HG03064 (cell line): Measurements from ENCODE around the gene HCFC1.
A peak's percentile ranks its signal among the peaks of the same experiment; 100 is the strongest.

Source experiments
- ATAC-seq: cut with Tn5 transposase; IDR thresholded peaks from one replicate; pipeline ENCODE4 v1.9.1; 2021; ENCODE audit warnings: low read depth; ENCODE audit not compliant: unreplicated experiment

The HCFC1 gene

GRCh38 chrX:153960786-153961185 lies 10.8 kb downstream of the HCFC1 start:
- no peak for ATAC-seq

DNA sequence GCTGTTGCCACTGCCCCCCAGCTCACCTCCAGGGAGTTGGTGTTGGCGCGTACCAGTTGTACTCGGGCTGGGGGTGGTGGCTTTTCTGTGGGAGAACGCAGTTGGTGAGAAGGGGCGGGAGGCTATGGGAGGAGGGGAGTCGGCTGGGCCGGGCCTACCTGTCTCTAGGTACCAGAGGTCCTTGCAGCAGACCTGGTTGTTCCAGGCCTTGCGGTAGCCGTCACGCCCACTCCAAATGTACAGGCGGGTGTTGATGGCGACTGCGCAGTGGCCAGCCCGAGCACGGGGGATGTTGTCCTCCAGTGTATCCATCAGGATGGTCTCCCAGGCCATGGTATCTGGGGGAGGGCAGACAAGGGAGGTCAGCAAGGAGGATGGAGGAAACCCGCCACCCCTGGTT lies 11.5 kb downstream of the HCFC1 start:
- ATAC-seq, result no peak

DNA sequence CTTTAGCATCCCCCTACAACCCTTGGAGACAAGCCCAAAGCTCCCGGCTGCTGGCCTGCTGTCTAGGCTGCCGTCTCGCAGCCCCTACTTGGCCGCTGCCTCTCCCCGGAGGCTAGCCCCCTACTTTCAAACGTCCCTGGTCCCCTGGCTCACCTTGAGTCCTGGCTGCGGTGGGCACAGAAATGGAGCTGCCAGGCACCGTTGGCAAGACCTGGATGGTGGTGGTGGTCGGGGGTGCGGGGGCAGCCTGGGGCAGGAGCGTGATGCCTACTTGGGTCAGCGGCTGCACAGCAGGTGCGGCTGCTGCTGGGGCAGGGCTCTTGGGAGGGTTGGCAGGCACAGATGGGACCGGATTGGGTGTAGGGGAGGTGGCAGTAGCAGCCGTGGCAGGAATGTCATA lies 12.0 kb downstream of the HCFC1 start:
- ATAC-seq, result no peak

DNA sequence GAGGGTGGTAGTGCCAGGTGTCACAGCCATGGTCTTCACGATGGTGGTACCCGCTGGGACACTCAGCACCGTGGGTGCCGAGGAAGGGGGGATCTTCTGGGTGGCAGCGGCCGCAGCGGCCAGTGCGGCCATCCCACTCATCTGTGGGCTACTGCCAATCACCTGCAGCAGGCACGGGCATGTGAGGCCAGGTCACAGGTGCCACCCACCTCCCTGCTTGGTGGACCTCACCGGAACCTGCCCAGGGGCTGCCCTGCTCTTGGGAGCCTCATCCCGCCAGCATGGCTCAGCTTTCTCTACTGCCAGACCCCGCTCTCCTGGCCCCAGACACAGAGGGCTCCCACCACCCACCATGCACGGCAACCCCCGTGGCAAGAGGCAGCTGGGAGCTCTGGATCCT lies 13.0 kb downstream of the HCFC1 start:
- no peak for ATAC-seq

DNA sequence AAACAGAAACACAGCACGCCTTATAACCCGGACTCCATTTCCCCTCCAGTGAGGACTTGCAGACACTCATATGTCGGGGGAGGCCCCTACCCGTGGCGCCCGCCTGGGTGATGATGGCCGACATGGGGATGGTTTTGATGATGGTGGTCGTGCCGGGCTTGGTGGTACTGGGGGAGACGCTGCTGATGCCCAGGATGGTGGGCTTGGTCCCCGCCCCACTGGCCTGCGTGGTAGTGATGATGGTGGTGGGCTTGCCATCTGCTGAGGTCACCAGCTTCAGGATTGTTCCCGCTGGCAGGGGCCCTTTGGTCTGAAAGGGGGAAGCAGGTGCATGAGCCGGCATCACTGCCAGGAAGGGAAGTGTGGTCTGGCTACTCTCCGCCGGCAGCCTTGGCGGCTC lies 14.4 kb downstream of the HCFC1 start:
- ATAC-seq, result no peak

DNA sequence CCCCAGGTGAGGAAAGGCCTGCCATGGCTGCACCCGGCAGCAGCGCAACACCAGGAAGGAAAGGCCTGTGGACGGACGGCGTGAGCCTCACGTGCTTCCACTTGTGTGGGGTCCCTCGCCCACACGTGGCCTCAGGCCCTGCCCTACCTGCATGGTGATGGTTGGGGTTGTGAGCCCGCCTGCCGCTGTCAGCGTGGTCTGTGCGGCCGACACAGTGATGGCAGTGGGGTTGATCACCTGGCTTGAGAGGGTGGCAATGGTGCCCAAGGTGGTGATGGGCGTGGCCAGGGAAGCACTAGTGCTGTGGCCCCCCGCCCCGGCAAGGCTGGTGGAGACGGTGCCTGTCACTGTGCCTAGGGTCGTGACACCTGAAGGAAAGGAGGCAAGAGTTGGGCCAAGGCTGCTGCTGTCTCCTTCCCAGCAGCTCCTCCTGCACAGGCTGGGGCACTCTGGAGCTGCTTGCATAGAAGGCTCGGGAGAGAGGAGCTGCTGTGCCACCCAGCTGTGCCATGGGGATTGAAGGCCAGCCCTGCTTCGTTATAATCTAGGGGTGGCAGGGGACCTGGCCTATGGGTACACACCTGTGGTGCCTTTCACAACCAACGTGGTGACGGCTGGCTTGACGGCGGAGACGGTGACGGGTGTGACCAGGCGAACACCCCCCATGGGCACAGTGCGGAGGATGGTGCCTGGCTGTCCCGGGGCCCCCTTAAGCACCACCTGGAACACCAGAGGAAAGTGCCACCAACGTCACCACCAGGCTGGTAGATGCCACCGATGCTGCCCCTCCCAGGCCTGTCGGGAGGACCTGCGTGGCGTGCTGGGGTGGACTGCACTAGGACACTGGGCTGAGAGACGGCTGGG lies 15.3 kb downstream of the HCFC1 start:
- ATAC-seq, result no peak

GRCh38 chrX:153955228-153955732 lies 16.3 kb downstream of the HCFC1 start:
- no peak for ATAC-seq

GRCh38 chrX:153954558-153955227 lies 16.9 kb downstream of the HCFC1 start:
- no peak for ATAC-seq

GRCh38 chrX:153953892-153954557 lies 17.6 kb downstream of the HCFC1 start:
- no peak for ATAC-seq

DNA sequence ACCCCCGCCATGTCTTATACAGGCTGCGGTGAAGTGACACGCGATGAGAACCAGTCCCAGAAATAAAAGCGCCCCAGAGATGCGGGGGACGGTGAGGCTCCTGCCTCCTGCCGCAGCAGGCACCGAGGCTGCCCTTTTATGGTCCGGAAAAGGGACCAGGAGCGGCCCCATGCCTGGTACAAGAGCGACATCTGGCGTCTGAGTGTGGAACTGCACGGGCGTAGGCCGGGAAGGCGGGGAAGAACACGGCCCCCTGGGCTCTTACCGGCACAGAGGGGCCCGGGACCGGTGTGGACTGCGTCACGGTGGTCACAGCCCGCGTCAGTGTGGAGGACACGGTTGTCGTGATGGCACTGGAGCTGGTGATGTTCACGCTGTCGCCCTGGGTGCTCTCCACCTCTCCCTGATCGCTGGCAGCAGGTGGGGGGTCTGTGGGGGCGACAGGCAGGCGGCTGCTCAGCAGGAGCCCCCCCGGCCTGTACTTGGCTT lies 18.2 kb downstream of the HCFC1 start:
- ATAC-seq, result no peak

GRCh38 chrX:153952373-153953026 lies 19.1 kb downstream of the HCFC1 start:
- no peak for ATAC-seq

DNA sequence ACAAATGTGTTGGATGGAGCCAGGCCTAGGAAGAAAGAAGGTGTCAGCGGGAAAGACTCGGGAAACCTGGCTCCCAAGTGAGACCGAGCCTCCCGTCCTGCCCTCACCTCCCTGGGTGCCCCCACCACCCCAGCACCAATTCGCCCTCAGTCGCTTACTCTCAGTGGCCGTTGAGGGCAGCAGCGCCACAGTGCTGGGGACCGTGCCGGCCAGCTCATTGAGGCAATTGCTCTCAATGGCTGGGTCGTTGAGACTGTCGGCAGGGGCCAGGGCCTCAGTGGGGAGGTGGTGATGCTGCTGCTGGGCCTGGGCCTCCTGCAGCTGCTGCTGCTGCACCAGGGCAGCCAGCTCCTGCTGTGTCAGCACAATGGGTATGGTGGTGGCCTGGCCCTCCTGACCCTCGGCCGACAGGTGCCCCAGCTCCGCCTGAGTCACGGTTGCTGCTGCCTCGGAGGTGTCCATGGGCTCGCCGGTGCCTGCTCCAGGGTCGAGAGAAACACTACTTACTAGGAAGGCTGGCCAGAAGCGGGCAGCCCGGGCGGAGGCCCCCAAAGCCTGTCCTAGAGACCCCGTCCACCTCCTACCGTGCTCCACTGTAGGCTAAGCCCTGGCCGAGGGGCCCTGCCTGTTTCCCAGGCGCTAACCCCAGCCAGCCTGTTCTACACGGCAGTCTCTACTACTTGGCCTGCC lies 19.8 kb downstream of the HCFC1 start:
- ATAC-seq, result no peak

DNA sequence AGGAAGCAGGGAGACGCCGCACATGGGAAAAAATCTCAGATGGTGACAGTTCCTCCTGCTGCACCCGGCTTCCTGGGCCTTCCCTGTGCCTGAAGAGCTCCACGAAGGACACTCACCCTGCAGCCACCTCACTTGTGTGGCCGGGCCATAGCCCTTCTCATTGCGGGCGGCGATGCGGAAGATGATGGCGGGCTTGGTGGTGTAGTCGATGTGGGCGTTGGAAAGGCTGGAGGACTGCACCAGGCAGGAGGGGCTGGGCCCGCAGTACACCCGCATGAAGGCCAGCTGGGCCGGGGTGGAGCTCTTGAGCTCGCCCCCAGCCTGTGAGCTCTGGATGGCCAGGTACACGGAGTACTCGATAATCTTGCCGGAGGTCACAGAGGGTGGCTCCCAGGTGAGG lies 21.5 kb downstream of the HCFC1 start:
- no peak for ATAC-seq

DNA sequence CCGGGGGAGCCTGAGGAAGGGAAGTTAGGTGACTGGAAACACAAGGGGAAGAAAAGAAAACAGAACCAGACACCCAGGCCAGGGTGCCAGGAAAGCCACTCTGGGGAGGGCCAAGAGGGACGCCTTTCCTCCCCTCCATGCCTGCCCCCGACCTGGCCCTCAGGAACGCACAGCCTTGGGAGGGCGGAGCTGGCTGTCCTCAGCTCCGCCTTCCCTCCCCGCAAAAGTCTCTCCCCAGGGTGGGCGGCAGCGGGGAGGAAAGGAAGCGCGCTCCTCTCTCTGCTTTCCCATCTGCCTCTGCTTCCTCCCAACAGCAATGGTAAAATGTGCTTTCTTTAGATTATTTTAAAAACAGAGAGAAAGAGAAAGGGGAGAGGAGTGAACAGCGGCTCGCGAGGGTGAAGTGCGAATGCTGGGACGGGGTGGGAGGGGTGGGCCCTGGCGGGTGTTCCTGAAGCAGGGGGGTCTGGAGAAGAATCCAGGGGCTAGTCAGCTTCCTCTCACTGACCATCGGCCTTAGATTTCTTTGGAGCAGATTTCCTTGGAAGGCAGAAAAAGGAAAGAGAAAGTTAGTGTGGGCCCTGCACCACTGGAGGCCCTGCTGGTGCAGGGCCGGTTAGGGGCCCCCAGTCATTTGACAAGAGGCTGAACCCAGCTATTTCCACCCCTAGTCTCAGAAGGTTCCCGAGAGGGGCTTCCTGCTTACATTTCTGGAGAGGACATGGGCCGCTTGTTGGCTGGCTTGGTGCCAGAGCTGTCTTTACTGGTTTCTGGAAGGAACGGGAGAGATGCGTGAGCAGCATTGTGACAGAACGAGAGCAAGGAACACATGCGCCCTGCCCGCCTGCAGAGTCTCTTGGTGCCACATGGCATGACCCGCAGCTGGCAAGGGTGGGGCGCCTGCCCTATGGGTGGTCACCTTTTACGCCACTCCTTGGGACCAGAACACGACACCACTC lies 22.5 kb downstream of the HCFC1 start:
- no peak for ATAC-seq

- ATAC-seq, result no peak
Measured at GRCh38 chrX:153948002-153948466, 23.6 kb downstream of the HCFC1 start.

- peak; percentile 70 for ATAC-seq
Measured at GRCh38 chrX:153947009-153947769, 24.4 kb downstream of the HCFC1 start.

DNA sequence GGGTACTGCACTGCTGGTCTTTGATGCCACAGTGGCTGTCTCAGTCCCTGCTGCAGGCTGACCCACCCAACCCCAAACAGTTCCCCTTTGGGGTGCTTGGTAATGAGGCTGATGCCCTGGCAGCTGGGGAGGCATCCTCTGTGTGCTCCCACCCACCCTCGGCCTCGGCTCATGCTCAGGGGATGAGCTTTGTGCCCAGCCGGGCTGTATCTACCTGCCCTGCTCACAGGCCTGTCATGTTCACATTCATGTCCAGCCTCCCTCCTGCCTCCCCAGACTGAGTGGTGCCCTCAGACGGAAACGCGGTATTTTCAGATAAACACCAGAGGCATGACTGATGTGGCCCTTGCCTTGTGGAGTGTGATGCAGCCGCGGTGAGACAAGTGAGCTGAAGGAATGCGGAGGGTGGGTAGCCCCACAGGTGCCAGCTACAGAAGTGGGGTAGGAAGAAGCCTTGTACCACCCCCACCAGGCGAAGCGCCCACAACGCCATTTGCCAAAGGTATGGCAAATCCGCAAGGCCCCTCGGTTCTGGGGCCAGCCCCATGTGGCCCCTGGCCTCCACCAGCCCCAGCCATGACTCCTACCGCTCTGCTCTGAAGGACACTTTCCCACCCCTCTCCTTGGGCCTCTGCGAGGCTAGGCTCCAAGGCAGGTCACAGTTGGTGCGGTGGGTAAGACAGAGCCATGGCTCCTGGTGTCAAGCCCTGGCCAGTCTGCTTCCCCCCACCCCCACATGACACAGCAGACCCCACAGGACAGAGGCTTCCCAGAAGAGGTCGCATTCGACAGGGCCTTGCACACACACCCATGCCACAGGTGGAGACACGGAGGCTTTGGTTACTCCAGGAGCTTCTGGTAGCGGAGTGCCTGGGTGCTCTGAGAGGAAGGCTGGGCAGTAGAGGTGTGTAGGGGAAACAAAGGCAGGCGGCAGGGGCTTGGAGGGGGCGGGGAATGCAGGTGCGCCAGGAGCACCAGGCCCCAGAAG lies 25.4 kb downstream of the HCFC1 start:
- no peak for ATAC-seq
